NOMO-1 treated with dmso at 0.1 percent for 144 hours (cell line): Measurements from ENCODE around the gene TNIP1.

Source experiments
- DNase-seq: peaks from one replicate; lab custom pipeline; 2025; ENCODE audit not compliant: unreplicated experiment; lab: John Stamatoyannopoulos, UW

Gene TNIP1

DNA sequence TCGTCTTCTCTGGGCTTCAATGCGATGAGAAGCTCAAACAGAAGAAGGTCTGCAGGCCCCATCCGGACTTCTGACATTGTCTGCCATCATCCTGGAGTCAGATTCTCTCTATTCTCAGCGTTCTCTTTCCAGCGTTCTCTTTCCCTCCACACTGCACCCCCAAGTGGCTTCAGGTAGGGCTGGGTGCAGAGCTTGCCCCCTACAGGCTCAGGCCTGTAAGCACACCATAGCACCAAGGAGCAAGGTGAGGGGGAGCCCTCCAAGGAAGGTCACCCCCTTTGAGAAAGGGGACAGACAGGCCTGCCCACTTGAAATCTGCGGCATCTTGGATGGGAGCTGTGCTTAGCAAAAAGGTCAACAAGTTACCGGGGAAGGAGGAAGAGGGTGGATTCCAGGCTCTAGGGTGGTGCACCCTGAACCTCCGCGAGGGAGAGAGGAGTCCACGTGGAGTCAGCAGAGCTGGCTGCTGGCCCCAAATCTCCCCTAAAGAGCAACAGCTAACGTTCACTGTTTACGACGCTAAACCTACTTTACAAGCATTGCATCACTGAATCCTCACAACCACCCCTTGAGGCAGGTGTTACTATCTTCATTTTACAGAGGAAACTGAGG lies 32.9 kb downstream of the TNIP1 start:
- DNase-seq, result no peak

DNA sequence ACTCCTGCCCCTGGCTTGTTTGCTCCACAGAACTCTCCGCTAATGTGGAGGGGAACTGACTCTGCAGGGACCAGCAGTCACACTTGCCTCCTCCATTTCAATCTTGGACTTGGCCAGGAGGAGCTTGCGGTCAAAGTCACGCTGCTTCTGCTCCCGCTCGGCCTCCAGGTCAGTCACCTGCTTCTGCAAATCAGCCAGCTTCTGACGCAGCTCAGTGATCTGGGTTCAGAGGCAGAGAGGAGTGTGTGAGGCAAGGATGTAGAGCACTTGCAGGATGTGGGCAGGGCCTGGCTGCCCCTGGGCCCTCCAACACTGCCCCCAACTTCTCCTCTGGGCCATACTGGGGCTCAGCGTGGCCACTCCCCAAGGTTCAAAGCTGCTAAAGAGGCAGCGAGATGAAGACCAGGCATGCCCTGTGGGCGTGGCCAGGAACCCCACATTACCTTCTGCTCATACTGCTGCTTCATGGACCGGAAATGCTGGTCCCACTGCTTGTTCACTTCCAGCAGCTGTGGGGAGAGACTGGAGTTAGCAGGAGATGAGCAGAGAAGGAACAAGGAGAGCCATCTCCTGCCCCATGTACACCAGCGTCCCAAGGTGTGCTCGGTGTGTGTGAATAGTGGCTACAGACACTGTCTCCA lies 38.3 kb downstream of the TNIP1 start:
- no peak for DNase-seq

DNA sequence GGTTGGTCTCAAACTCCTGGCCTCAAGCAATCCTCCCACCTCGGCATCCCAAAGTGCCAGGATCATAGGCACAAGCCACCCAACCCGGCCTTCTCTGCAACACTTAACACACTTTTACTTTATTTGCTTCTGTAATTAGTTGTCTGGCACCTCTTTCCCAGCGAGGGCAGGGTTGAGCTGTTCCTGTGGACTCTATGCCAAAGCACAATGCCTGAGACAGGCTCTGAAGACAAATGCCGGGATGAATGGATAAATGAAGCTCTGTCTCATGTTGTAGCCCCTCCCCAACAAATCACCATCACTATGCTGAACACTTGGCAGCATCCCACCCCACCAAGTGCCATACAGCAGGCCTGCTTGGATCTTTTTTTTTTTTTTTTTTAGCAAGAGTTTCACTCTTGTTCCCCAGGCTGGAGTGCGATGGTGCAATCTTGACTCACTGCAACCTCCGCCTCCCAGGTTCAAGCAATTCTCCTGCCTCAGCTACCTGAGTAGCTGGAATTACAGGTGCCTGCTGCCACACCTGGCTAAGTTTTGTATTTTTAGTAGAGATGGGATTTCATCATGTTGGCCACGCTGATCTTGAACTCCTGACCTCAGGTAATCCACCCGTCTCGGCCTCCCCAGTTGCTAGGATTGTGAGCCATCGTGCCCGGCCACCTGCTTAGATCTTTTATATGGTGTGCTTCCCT lies 39.1 kb downstream of the TNIP1 start:
- no peak for DNase-seq

DNA sequence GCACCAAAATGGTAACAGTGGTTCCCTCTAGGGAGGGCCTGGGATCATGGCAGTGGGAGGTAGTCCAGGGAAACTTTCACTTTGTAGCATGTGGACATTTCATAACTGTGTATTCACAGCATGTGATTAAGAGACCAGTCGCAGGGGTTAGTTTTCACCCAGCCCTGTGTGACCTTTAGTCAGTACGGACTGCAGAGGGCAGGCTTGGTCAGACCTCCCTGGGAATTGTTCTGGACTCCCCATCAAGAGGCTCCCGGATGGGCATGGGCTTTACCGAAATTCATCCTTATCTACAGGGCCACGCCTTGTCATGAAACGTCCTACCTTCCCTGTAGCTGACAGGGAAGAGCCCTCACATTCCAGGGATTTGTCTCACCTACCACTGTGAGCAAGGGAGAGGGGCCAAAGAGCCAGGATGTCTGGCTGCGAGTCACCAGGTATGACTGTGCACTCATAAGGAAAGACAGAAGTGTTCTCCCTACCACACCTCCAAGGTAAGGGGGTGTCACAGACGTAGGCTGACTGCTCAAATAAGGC lies 40.6 kb downstream of the TNIP1 start:
- no peak for DNase-seq

DNA sequence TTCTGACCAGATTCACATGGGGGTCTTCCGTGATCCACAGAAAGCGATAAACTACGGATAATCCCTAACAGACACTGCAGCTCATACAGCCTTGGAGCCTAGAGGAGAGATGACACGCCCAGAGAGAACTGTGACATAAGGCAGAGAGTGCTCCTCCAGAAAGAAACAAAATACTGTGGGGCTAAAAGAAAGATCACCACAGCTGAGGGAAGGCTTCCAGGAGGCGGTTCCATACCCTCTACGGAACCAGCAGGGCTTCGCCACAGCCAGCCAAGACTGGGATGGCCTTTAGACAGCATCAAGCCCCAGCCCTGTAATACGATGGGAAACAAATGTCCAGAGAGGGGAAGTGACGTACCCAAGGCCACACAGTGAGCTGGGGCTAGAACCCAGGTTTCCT lies 41.2 kb downstream of the TNIP1 start:
- no peak for DNase-seq

DNA sequence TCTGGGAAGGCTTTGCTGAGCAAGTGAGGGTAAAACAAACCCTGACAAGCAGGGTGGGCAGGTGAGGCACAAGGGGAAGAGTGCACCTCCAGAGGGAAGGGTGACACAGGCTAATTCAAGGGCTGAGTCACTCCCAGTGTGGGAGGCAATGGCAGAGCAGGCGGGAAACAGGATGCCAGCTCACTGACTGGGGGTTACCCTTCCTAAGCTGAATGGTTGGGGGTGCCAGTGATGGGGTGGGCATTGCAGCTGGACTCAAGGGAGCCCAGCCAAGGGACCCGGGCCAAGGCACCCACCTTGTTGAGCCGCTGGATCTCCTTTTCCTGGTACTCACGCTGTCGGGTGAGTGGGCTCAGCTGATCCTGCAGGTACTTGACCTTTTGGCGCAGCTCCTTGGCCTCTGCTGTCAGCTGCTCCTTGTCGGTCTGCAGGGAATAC lies 42.0 kb downstream of the TNIP1 start:
- no peak for DNase-seq

DNA sequence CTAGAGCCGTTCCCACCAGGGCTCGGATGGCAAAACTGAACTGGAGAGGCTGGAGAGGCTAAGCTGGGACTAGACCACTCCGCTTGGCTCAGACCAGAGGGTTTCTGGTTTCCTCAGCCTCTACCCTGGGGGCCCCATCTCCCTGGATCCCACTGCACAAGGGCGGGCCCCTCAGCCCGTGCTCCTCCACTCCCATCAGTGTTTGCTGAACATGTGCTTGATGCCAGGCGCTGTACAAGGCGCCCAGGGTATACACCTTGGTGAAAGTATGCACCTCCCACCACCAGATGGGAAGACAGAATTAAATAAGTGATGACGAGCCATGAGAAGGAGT lies 42.5 kb downstream of the TNIP1 start:
- no peak for DNase-seq

DNA sequence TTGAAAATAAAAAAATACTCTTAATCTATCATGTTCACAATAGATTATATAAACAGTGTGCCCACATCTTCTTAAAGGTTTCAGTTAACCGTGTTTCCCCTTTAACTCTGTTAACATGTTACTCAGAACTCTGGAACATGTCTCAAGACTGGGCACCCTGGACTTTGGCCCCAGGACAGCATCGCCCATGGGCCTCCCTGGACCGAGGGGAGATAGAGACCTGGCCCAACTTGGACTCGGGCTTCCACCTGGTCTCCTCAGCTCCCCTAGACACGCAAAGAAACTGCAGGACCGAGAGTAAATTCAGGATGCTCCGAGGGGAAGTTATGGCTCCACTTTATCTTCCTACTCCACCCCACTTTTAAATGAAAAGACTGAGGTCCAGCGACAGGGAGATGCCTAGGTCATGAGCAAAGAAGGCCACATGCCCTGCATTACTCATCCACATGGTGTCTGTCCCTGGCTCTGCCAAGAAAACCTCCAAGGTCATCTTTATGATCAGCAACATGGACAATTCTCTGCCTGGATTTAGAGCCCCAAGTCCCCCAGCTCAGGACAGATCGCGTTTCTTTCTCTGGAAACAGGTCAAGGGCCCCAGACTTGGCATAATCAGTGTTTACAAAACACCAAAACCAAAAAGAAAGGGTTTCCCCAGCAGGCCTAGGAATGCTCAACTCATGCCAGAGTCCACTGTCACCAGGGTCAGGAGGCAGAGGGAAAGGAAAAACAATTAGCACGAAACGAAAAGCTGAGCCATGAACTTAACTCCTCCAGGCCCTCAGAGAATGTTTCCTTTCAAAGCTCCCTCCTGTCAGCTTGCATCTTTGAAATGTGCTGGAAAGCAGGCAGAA lies 43.0 kb downstream of the TNIP1 start:
- no peak for DNase-seq

DNA sequence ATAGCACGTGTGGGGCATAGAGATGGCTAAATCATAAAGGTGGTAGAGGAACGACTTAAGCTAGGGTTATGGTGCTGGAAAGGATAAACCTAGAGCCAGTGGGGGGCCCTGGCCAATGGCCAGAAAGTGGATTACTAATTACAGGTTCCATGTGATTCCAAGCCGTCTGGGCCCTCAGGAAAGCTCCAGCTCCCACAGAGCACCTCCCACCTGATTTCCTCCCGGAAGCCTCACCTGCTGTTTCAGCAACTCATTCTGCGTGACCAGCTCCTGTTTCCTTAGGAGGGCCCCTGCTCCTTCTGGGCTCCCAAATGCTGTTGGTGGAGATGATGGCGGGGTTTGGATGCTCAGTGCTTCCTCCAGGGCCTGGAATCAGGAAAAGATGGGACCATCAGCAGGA lies 44.3 kb downstream of the TNIP1 start:
- no peak for DNase-seq

DNA sequence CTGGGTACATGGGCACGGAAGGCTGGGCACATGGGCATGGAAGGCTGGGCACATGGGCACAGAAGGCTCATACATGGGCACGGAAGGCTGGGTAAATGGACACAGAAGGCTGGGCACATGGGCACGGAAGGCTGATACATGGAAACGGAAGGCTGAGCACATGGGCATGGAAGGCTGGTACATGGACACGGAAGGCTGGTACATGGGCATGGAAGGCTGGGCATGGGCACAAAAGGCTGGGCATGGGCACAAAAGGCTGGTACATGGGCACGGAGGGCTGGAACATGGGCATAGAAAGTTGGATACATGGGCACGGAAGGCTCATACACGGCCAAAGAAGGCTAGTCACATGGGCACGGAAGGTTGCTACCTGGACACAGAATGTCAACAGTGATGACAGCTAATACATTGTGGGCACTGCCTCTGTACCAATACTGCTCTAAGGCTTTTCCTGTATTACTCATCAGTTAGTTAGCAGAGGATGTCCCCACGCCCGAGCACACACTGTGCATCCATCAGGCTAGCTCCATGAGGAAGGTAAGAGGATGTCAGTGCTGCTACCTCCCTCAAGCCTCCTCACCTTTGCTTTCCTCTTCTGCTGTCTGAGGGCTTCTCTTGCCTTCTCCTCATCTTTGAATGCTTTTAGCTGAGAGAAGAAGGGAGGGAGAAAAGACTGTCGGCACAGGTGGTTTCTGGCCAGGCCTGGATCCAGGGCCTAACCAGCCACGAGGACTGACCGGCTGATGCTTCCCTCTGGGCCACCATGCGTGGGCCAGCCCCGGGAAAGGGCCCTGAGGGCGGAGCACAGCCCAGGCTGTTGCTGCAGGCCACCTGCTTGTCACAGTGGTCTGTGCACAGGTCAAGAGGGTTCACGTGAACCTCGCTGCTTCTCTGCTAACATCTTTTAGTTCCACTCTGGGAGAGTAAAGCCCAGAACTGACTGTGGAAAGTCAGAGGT lies 46.1 kb downstream of the TNIP1 start:
- no peak for DNase-seq

DNA sequence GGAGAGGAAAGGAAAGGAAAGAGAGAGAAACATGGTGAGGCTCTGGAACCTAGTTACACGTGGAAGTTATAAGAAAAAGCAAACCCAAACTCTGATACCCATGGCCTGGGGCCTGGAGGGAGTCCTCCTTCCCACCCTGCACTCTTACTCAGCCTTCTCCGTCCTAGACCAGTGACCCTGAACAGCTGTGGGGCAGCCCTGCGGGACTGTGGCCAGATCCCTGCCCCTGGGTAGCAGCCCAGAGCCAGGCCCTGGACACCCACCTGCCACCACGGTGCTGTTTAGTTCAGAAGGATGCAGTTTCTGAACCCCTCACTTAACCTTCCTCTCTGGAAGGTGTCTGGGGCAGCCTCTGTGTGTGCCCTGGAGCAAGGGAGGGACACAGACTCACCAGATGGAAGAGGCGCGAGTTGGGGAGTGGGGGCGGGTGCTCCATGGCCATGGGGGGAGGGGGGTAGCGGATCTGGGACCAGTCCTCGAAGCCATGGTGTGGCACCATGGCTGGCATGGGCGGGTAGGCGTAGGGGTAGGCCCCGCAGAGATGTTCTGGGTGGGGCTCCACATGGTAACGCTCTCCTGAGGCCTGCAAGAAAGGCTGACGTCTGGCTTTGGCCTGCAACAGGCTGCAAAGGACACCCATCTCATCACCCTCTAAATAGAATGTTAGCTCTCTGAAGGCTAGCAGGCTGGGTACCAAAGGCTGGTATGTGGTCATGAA lies 47.5 kb downstream of the TNIP1 start:
- DNase-seq, result no peak

DNA sequence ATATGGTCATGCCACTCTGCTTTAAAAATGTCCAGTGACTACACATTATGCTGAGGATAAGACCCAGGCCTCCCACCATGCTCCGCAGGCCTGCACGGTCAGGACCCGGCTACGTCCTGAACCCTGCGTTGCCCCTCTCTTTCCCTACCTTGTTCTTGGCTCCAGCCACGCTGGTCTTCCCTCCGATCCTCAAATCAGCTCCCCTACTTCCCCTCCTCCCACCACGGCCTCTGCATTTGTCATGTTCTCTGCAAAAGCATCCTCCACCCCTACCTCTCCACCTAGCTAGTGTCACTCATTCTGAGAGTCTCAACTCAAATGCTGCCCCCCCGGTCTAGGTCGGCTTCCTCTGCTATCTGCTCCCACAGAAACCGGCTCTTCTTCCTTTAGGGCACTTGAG lies 49.3 kb downstream of the TNIP1 start:
- DNase-seq, result no peak

DNA sequence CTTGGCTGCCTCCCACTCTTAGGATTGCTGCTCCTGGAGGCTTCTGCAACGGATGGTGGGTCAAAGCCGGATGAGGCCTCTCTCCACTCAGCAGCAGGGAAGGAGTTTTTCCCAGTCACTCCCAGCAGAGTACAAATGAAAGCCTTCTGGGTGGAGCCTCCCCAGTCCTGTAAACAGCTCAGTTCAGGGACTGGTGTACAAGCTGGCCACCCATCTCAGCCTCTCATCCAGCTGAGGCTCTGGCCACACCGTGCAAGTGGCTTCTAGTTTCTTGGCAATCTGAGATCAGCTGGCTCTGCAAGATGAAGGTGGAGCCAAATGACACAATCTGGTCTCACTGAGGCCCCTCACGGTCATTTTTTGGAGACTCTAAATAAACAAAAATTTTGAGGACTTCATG lies 50.5 kb downstream of the TNIP1 start:
- no peak for DNase-seq

DNA sequence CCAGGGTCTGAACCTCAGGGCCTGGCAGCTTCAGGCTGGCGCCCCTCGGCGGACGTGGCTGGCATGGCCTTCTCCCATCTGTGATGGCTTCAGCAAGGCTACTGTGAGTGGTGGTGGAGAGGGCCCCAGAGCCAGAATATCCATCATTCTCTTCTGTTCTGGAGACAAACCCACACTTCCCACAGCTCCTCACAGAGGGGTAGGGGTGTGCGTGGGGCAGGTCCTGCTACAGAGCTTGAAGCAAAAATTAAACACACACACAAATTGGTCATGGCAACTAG lies 50.8 kb downstream of the TNIP1 start:
- no peak for DNase-seq

DNA sequence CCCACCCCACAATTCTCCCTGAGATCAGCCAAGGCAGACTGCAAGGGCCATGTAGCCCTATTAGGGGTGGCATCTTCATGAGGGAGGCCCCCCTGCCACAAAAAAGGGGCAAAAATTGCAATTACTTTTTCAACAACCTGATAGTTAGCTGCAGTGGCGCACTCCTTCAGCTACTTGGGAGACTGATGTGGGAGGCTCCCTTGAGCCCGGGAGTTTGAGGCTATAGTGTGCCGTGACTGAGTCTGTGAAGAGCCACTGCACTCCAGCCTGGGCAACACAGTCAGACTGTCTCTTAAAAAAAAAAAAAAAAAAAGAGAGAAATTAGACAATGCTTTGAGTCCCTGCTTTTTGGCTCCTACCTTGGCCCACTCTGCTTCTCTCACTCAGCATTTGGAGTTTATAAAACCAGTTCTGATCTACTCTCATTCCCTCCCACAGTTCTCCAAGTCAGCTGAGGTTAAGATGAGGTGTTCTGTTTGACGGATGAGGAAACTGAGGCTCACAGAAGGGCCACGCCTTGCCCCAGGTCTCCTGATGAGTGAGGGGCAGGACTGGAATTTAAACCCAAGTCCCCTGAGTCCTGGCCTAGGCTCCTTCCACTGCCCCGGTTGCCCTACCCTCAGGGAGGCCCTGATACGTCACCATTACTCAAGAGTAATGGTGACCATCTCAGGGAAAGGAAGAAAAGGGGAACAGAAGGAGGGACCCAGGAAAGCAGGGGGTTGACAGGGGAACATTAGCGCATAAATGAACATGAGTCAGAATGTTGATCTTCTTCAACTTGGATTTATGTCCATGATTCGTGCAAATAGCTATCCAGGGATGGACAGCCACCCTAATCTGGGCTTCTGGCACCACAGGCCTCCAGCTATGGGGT lies 51.4 kb downstream of the TNIP1 start:
- no peak for DNase-seq

DNA sequence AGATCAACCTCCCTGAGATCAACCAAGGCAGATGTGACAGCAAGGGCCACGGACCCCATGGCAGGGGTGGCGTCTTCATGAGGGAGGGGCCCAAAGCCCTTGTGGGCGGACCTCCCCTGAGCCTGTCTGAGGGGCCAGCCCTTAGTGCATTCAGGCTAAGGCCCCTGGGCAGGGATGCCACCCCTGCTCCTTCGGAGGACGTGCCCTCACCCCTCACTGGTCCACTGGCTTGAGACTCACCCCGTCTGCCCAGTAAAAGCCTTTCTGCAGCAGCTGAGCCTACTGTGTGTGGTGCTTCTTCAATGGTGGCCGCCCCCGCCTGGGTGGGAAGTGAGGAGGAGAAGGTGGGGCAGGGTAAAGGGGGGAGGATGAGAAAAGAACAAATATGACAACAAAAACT lies 52.1 kb downstream of the TNIP1 start:
- no peak for DNase-seq

DNA sequence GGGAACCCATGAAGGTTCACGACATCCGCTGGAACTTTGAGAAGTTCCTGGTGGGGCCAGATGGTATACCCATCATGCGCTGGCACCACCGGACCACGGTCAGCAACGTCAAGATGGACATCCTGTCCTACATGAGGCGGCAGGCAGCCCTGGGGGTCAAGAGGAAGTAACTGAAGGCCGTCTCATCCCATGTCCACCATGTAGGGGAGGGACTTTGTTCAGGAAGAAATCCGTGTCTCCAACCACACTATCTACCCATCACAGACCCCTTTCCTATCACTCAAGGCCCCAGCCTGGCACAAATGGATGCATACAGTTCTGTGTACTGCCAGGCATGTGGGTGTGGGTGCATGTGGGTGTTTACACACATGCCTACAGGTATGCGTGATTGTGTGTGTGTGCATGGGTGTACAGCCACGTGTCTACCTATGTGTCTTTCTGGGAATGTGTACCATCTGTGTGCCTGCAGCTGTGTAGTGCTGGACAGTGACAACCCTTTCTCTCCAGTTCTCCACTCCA lies 52.8 kb downstream of the TNIP1 start:
- DNase-seq, result no peak

DNA sequence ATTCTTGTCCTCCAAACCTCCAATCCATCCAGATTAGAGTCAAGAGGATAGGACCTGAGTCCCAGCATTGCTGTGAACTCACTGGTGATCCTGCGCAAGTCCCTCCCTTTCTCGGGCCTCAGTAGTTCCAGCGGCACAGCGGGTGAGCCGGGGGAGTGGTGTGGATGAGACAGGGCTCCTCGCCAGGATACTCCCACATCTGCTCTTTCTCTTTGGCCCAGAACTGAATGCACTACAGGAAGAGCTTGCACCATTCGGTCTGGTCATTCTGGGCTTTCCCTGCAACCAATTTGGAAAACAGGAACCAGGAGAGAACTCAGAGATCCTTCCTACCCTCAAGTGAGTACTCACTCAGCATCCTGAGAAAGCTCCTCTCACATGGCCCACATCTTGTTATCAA lies 54.2 kb downstream of the TNIP1 start:
- DNase-seq, result no peak

DNA sequence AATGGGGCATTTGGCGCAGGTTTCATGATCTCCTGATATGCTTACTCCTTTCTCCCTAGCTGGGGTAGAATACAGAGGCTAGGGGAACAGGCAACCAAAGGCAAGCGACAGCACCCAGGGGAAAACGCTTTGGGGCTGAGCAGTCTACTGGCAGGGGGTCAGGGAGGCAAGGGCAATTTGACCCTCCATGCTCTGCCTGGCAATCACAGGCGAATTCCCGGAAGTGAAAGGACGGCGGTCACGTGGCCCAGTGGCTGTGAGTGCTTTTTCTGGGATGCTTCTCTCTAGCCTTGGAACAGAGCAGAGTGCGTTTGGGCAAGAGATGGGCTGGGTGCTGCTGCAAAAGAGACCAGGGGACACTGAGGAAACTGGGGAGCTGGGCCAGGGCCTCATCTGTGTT lies 54.7 kb downstream of the TNIP1 start:
- DNase-seq, result no peak
